GM18511 (cell line): ENCODE results near the gene PSMF1.

ENCODE experiments used
- ATAC-seq: cut with Tn5 transposase; IDR thresholded peaks from one replicate; pipeline ENCODE4 v1.9.1; 2021; ENCODE audit warnings: mild to moderate bottlenecking, moderate library complexity; ENCODE audit not compliant: unreplicated experiment

PSMF1 gene, protein sequence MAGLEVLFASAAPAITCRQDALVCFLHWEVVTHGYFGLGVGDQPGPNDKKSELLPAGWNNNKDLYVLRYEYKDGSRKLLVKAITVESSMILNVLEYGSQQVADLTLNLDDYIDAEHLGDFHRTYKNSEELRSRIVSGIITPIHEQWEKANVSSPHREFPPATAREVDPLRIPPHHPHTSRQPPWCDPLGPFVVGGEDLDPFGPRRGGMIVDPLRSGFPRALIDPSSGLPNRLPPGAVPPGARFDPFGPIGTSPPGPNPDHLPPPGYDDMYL

DNA sequence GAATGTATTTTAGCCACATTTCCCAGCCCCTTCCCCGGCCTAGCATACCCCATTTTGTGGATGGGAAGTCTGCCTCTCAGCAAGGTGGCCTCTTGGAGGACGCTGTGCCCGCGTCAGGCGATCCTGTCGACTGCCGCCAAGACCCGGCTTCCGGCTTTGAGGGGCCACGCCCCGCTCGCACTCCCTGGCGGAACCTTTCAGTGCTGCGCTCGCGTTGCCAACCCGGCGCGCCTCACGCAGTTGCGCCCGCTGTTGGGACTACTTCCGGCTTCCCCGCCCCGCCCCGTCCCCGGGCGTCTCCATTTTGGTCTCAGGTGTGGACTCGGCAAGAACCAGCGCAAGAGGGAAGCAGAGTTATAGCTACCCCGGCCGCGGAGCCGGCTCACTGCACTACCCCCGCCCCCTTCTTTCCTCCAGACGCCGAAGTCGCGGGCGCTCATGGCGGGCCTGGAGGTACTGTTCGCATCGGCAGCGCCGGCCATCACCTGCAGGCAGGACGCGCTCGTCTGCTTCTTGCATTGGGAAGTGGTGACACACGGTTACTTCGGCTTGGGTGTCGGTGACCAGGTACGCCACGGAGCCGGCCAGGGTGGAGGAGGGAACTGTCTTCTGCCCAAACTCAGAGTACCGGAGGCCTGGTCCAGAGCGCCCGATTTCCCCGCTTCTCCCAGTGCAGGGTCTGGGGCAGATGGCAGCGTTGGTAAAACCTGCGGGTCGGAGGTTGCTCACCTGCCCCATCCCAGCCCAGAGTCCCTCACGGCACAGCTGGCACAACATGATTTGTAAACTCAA is at the start of gene PSMF1:
PSMF1 (plus strand) TSS at position 267 of the 792 bp plus-strand sequence; CDS start at position 439, 172 bp downstream.
- peak; percentile 92 for ATAC-seq

DNA sequence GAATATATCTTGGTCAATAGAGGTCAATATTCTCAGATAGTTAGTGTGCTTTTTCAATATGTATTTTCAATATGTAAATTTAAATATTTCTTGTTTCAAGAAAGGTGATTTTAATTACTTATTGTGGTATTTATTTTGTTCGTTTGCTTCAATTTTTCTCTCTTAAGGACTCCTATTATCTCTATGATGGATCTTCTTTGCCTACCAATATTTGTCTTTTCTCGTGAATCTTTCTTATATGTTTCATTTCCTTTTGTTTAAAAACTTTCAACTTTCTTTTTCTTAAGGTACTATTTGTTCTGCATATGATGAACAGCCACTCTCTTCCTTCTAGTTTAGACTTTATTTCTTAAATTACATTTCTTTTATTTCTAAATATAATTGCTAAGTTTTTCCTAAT is 46.1 kb upstream of the PSMF1 start:
- ATAC-seq: no peak

DNA sequence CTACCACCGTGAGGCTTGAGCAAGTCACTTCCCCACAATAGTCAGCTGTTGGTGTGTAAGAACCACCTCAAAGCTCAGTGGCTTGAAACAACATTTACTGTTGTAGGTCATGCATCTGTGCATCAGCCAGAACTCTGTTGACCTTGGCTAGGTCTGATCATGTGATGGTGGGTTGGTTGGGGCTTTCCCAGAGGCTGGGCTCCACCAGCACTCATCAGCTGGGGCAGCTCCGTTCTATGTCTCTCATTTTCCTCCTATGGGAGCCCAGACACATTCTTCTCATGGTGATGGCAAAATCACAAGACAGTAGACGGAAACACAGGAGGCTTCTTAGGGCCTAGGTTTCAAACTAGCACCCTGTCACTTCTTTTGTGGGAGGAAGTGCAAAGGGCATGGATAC is 42.8 kb upstream of the PSMF1 start:
- no peak for ATAC-seq

DNA sequence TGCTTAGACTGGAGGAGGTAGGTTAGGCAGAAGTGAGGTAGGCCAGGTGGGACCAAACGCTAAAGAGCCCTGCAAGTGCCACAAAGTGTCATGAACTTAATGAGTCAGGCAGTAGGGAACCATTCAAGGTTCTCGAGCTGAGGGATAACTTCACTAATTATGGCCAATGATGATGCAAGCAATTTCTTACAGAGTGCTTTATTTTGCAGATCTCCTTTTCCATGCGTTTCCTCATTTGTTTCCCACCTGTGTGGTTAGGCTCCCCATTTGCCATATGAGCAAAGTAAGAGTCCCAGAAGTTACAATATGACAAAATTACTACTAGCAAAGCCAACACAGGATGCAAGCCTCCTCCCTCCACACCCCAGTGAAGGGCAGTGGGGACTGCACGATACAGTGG is 36.5 kb upstream of the PSMF1 start:
- no peak for ATAC-seq

DNA sequence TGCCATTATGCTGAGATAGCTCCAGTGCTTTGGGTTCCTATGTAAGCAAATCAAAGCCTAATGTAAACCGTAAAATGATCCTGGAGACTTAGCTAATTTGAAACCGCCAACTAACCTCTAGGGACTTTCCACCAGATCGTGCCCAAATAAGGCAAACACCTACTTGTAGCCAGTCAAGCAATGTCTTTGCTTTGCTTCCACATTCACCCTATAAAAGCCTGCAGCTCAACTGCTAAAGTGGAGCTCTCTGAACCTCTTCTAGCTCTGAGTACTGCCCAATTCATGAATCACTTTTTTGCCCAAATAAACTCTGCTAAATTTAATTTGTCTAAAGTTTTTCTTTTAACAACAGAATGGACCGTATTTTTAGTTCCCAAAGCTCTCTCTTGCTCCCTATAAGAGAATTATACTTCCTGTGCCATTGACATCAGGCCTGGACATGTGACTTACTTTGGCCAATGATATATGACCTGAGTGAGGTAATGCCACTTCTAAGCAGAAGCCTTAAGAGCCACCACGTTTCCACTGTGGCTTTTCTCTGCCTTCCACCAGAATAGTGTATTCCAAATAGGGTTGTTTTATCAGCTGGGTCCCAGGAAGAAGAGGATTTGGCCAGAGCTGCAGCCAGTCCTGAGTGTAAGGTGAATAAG is 34.8 kb upstream of the PSMF1 start:
- no peak for ATAC-seq

DNA sequence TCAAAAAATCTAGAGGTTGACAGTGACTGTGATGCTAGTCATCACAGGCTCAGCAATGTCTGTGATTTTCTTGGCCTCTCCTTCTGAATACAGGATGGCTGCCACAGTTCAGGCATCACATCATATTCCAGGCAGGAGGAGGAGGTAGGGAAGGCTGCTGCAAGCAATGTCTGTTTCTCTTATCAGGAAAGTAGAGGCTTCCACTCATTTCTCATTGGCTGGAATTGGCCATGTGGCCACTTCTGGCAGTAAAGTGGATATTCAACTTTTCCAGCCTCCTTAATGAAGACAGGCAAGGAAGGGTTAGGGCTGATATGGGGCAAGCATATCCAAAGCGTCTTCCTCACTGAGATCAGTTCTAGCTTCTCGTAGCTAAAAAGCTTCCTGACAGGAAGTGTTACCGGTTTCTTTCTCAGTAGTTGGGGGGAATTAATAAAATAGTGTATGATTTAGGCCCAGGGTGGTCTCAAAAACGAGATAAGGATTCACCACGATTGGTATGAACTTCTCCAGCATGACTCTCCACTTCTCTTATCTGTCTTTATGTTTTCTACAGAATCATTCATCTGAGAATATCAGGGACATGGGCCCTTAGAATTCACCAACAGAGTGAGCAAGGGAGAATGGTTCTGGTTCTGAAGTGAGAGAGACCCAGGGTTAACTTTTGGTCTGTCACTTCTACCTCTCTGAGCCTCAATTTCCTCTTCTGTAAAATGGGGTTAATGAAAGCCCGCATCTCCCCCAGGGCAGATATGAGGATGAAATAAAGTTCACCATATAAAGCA is 32.7 kb upstream of the PSMF1 start:
- ATAC-seq: no peak

DNA sequence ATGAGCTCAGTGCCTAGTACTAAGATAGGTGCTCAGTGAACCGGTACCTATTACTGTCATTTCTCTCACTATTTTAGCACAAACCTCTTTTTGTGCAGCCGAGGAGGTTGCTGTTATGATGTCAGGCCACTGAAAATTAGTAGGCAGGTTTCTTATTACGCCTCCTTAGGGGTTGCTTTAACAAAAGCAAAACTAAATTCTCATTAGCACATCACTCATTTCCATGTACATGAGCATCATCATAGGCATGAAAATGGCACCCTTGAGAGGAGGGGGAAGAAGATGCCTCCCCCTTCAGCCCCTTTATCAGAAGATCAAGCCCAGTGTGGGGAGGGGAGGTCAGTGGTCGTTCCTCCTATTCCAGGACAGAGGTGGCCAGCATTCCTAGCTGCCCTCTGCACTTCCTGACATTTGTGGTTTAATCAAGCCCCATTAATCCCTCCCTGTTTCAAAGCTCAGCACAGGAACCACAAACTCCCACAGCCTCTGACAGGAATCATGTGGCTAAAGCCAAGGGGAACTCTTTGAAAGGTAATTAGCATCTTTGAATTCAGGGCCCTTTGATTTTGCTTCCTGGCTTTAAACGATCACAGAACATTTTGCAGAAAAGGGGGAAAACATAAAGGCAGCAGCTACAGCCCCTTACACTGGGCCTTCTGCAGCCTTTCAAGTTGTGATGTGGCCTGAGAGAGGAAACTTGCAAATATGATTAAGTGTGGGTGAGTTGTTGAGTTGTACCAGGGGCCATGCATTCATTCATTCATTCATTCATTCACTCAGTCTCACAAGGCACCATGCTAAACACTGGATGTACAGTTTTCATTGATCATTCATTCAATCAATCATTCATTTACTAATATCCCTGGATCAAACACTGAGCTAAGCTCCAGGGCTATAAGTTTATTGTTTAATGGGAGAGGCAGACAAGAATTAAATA is 31.9 kb upstream of the PSMF1 start:
- ATAC-seq: no peak

DNA sequence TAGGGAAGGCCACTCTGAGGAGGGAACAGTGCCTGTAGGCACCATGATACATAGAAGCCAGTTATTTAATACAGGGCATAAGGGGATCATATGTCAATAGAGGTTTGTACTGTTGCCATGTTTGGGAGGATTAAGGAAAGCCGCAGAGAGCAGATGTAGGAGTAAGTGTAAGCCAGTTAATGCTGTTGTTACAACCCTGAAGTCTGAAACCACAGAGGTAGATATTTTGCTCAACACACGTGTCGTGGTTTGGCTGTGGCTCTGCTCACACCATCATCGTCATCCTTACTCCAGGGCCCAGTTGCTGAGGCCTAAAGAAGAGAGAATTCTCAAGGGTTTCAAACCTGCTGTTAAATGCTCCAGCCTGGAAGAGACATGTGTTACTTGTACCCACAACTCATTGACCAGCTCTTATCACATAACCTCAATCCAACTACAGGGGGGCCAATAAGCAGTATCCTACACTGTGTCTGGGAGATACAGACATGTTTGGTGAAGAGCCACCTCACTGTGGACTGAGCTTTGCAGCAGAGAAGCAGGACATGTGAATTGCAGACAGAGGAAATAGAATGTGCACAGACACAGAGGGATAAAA is 31.0 kb upstream of the PSMF1 start:
- no peak for ATAC-seq

DNA sequence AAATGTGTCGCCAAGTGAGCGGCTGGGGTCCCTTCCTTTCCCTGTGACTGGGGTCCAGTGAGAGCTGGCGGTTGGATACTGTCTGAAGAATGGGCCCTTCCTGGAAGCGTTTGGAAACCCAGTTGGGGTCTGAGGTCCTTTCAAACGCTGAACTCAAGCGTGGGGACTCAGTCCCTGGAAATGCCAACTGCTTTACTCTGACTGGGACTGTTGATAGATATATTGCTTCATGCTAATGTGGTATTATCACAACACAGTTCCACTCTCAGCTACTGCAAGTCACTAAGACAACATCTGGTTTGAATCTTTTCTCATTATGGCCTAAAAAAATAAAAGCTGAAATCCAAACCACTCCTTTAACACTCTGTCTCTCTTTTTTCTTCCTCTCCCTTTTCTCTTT is 23.7 kb upstream of the PSMF1 start:
- no peak for ATAC-seq

DNA sequence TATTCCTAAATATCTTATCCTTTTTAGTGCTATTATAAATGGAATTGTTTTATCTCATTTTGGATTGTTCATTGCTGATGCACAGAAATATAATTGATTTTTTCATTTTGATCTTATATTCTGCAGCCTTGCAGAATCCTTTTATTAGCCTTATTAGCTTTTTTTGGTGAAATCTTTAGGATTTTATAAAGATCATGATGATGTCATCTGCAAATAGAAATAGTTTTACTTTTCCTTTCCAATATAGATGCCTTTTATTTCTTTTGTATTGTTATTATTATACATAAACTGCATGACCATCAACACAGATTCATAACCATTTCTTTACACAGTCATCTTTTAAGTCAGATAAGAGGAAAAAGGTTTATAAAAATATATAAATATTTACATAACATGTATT is 16.9 kb upstream of the PSMF1 start:
- no peak for ATAC-seq

DNA sequence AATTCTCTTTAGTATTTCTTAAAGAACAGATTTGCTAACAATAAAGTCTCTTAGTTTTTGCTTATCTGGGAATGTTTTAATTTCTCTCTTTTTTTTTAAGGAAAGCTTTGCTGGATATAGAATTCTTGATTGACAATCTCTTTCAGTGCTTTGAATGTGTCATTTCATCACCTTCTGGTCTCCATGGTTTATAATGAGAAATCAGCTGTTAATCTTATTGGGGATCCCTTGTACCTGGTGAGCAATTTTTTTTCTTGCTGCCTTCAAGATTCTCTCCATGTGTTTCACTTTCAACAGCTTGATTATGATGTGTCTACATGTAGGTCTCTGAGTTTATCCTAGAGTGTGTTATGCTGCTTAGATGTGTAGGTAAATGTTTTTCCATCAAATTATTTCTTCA is 16.4 kb upstream of the PSMF1 start:
- no peak for ATAC-seq

DNA sequence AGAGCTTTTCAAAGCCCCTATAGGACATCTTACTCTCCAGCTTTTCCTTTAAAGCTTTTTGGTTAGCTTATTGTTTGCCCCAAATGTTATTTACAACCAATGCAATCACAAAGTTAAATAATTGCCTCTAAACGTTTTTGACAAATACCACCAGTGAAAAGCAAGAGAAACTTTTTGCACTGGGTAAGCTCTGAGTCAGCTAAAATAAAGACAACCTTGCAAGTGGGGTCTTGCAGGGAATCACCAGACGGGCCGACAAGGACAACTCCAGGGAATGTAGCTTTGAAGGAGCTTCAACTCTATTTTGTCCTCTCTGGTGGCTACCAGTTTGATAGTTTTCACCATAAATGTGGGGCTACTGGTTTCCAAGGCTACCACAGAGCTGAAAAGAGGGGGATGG is 14.7 kb upstream of the PSMF1 start:
- ATAC-seq: no peak

DNA sequence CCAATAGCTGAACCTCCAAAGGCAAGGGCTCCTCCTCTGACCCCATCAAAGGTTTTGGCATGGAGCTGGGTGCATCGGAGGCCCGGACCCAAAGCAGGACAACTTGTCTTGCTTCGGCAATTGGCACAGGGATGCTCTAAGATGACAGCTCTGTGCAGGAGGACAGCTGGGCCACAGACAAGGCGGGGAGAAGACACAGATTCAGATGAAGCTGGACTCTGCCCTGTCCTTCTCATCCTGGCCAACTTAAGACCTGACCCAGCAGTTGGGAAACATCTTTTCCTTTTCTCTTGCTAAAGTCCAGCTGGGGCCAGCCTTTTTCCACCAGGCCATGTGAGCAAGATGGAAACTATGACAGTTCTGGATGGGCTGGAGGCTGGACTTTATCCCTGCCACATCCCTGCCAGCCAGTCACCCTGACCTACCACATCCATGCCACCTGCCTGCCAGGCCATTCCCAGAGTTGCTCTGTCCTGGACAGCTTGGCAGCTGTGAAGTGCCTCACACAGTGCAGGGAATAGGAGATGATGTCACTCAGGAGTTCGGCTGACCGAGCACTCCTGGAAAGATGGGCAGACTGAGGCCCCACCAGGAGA is 12.7 kb upstream of the PSMF1 start:
- ATAC-seq: no peak

DNA sequence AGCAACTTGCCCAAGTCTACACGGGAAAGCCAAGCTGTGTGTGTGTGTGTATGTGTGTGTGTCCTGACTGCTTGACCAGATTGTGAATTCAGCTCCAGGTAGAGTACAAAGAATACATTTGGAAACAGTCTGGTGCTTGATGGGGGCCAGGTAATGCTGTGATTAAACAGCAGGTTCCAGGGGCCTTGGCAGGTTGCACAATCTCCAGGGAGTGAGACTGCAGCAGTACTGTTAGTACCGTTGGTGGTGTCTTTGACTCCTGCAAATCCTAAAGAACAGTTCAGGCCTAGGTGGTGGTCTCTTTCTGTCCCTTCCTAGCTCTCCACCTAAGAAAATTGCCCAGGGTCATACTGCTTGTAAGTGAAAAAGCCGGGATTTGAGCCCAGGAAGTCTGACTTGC is 11.2 kb upstream of the PSMF1 start:
- ATAC-seq: no peak

DNA sequence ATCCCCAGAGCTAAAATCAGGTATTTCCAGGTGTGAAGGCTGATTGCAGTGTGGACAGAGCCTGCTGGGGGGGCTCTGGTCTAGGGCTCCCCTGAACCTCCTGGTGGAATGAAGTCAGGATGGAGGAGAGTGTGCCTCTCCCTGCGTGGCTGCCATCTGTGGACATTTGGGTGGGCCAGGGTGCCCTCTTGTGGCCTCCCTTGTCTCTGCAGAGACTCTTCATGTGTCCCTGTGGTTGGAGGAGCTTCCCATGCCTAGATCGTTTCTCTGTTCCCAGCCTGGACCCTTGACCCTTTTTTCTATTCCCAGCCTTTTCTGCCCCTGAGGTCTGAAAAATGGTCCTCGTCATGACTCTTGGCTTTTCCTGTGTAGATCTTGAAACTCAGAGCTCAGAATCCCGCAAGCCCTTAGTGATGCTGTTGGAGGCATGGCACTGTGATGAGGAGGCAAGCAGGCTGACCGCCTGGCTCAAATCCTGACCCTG is 9.9 kb upstream of the PSMF1 start:
- no peak for ATAC-seq

DNA sequence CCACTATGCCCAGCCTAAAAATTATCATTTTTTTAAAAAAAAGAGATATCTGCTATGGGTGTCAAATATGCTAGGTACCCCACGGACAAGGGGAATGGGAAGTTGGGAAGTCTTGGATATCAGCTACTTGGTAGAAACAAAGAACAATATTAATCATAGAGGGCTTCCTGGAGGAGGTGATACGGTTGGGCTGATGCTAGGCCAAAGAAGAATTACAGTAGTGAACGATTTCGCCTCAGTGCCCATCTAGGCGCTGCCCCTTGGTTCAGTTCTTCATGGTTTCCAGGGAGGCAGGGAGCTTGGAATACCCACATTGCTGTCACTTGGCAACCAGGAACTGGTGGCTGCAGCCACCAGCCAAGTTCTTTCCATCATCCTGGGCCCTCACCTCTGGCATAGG is 5.5 kb upstream of the PSMF1 start:
- no peak for ATAC-seq

DNA sequence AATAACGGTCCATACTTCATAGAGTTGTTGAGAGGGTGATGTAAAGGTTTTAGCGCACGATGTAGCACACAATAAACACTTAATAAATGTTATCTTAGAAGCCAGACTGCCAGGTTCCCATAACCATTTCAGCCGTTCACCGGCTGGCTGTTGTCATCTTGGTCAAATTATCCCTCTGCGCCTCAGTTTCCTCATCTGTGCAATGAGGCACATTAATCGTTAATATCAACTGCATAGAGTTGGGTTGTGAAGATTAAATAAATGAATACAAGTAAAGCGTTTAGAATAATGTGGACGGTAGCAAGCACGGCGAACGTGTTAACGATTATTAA is 432 bp upstream of the PSMF1 start:
- ATAC-seq: no peak

DNA sequence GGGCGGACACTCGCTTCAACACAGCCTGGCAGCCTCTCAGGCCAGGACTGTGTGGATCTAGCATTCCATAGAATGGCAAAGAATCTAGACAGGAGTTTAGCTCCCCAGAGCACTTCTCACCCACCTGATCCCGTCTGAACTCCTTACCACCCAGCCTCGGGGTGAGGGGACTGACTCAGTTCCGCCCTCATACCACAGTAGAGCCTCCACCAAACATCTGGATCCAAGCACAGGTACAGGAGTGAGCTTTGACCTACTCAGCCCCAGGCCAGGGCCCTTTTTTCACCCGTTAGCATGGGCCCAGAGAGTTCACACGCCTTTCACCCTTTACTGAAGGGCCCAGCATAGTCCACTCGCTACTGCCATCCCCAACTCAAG is 715 bp downstream of the PSMF1 start:
- ATAC-seq: peak; percentile 2

DNA sequence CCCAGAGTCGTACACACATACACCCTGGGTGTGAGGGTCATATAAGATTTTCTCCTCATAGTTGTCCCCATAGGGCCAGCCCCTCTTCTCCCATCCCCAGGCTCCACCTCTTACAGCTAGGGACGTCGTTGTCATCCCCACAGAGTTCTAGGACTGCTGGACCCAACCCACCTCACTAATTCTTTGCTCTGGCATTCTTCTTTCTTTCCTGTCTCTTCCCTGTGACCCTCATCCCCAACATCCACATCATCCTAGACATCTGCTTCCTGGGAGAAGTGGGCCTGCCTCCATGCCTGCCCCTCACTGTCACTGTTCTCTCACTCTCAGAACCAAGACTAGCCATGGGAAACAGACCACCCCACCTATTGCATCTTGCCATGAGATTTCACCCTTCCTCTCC is 1.1 kb downstream of the PSMF1 start:
- ATAC-seq: no peak
